ENCODE results near the gene RABGGTA. TPM values are rescaled to one million over a fixed set of nuclear protein-coding genes. Genes with fewer than 3 reads are reported as not detected.
A peak's percentile ranks its signal among the peaks of the same experiment; 100 is the strongest.

Gene RABGGTA
- polyA plus RNA-seq, 2 of the 4 experiments (the other 2 are of a cell fraction), result 18.6 to 21.9 TPM

DNA sequence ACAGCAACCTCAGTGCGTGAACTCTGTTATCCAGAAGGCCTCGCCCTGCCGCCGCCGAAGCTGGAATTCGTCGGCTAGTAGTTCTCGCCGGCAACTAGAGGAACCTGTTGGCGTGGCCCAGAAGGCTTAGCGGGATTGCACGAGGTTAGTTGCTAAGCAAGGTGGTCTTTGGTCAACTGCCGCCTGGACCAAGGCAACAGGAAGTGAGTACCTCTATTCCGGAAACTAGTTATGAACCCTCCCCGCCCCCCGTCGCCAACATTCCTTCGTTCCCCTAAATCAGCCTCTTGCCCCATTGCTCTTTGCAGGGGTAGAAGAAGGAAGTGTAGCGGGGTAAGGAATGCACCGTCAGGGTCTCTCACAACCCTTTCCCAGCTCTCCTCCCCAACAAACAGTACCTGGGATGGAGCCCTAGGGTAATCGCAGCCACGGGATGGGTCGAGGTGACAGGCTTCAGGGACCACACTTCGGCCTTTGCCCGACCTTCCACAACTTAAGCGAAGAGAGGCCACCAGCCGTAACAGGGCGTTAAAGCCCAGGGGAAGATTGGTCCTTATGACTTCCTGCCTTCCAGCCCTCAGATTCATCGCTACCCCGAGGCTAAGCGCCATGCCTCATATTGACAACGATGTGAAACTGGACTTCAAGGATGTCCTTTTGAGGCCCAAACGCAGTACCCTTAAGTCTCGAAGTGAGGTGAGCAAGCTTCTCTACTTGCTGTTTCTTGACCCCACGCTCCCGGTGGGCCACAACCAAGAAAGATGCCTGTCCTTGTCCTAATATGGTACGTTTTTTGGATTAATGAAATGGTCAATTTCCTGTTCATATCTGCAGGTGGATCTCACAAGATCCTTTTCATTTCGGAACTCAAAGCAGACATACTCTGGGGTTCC, 38.5 kb downstream of the RABGGTA start, which contains the start of gene GMPR2:
GMPR2 (plus strand) TSS at position 285 of the 893 bp plus-strand sequence; CDS start at position 610, 325 bp downstream.
- FAIRE-seq, result no peak
- ATAC-seq, result peak; percentile 80 to 82
- TF ChIP-seq JUN (IDR thresholded peaks at IDR 0.05), result peak; percentile 44 to 51; a peak in 3 of 5 replicates
- TF ChIP-seq TP53 (CRISPR knock-in tag; IDR thresholded peaks at IDR 0.05), result 0 out of 2 replicates have a peak, but pooled peaks have one; percentile 38
- TF ChIP-seq HOXB13 (CRISPR knock-in tag; IDR thresholded peaks at IDR 0.05; ENCODE audit: low read depth), result 0 out of 2 replicates have a peak, but pooled peaks have one; percentile 21
- no peak for TF ChIP-seq FOSL2 (IDR thresholded peaks at IDR 0.05)
- TF ChIP-seq FOSL2 (CRISPR knock-in tag; IDR thresholded peaks at IDR 0.05), result no peak
- TF ChIP-seq, protein P1, sequence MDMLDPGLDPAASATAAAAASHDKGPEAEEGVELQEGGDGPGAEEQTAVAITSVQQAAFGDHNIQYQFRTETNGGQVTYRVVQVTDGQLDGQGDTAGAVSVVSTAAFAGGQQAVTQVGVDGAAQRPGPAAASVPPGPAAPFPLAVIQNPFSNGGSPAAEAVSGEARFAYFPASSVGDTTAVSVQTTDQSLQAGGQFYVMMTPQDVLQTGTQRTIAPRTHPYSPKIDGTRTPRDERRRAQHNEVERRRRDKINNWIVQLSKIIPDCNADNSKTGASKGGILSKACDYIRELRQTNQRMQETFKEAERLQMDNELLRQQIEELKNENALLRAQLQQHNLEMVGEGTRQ (IDR thresholded peaks at IDR 0.05), result no peak
- TF ChIP-seq, protein P2, sequence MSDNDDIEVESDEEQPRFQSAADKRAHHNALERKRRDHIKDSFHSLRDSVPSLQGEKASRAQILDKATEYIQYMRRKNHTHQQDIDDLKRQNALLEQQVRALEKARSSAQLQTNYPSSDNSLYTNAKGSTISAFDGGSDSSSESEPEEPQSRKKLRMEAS (IDR thresholded peaks at IDR 0.05), result peak; percentile 64
- TF ChIP-seq PHF8 (IDR thresholded peaks at IDR 0.05; ENCODE audit: borderline replicate concordance, low read depth), result peak; percentile 34; the same call in 1 of the 2 replicates
- TF ChIP-seq ZC3H11A (IDR thresholded peaks at IDR 0.05), result no peak

DNA sequence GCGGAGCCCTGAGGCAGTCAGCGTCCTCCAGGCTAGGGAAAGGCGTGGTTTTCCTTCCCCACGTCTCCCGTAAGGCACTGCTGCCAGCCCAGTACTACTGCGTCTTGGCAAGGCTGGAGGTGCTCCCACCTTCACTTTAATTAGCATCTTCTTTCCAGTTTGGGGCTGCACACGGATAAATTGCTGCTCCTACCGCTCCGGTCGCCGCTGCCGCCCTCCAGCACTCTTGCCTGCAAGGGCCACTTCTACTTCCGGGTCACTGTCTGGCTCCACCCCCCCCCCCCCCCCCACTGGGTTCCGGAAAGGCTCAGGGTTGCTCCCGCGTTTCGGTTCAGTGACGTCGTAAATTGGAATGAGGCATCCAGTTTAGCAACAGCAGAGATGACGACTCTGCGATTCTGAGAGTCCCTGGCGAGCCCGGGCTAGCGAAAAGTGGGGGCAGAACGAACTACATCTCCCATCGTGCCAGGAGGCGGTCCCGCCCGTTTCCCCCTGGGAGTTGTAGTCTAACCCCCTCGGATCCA, 39.2 kb downstream of the RABGGTA start, which contains the start of gene NEDD8:
NEDD8 (minus strand) TSS at position 247 of the 524 bp plus-strand sequence; CDS start at position 147, 100 bp downstream.
- peak; percentile 91 to 92 for ATAC-seq
- H3K4me2 ChIP-seq, result peak within 1 kb of the TSS; percentile 94
- POLR2A ChIA-PET, result interaction anchor here (0.7 to 1.0 kb wide), 2 partner anchors 10 to 42 kb away, joined by 5 to 7 read pairs; partner anchors contain the start of gene TINF2
- H3K4me3 ChIP-seq, result peak within 1 kb of the TSS; percentile 73
- no peak for FAIRE-seq
- CTCF ChIA-PET, result interaction anchor here (0.5 to 1.9 kb wide), 3 partner anchors 8 to 65 kb away, joined by 3 to 12 read pairs (median 4); partner anchors contain the start of gene TINF2
- peak; percentile 89 to 92 for DNase-seq (ENCODE audit: low read depth in 1 of 2, low spot score in 1 of 2)
- H3K9me3 ChIP-seq, result no peaks in the 10 kb centered on the region
- peaks cover 18% of the 10 kb centered on the region for H3K4me1 ChIP-seq
- 0% methylated on average over 17 of the region's 30 CpGs for WGBS (ENCODE audit: missing lambda C conversion rate)
- peak within 1 kb of the TSS; percentile 85 to 96 for H3K27ac ChIP-seq
- TF ChIP-seq ZSCAN20 (CRISPR knock-in tag; IDR thresholded peaks at IDR 0.05) (no peak), PHF8 (IDR thresholded peaks at IDR 0.05; ENCODE audit: borderline replicate concordance, low read depth) (peak; percentile 31; the same call in 1 of the 2 replicates), HOXB5 (CRISPR knock-in tag; IDR thresholded peaks at IDR 0.05) (no peak), ZNF302 (CRISPR knock-in tag; IDR thresholded peaks at IDR 0.05) (no peak), RARB (CRISPR knock-in tag; IDR thresholded peaks at IDR 0.05) (no peak), MYC (IDR thresholded peaks at IDR 0.05; ENCODE audit: borderline replicate concordance, low read length) (no peak), FOSB (CRISPR knock-in tag; IDR thresholded peaks at IDR 0.05) (no peak), GATA3 (IDR thresholded peaks at IDR 0.05; ENCODE audit: borderline replicate concordance) (no peak), JUNB (IDR thresholded peaks at IDR 0.05) (no peak), NR3C1 (IDR thresholded peaks at IDR 0.05) (no peak), MAZ (IDR thresholded peaks at IDR 0.05; ENCODE audit: borderline replicate concordance, low read depth, low read length) (no peak), BHLHE40 (IDR thresholded peaks at IDR 0.05; ENCODE audit: low read depth, low read length) (no peak), POLR2AphosphoS2 (conservative IDR thresholded peaks at IDR 0.05; ENCODE audit: low read length) (no peak), POLR2A (IDR thresholded peaks at IDR 0.05; ENCODE audit: low read length) (peak; percentile 73), KDM5A (IDR thresholded peaks at IDR 0.05) (0 out of 2 replicates have a peak, but pooled peaks have one; percentile 30), SREBF2 (IDR thresholded peaks at IDR 0.05) (no peak), HOXA7 (CRISPR knock-in tag; IDR thresholded peaks at IDR 0.05) (no peak), CEBPB (IDR thresholded peaks at IDR 0.05) (peak in 1 of 2 experiments; percentile 37; a peak in 1 of 4 replicates), NFE2L2 (conservative IDR thresholded peaks at IDR 0.05; ENCODE audit: low read length) (no peak)
- TF ChIP-seq, protein P3, sequence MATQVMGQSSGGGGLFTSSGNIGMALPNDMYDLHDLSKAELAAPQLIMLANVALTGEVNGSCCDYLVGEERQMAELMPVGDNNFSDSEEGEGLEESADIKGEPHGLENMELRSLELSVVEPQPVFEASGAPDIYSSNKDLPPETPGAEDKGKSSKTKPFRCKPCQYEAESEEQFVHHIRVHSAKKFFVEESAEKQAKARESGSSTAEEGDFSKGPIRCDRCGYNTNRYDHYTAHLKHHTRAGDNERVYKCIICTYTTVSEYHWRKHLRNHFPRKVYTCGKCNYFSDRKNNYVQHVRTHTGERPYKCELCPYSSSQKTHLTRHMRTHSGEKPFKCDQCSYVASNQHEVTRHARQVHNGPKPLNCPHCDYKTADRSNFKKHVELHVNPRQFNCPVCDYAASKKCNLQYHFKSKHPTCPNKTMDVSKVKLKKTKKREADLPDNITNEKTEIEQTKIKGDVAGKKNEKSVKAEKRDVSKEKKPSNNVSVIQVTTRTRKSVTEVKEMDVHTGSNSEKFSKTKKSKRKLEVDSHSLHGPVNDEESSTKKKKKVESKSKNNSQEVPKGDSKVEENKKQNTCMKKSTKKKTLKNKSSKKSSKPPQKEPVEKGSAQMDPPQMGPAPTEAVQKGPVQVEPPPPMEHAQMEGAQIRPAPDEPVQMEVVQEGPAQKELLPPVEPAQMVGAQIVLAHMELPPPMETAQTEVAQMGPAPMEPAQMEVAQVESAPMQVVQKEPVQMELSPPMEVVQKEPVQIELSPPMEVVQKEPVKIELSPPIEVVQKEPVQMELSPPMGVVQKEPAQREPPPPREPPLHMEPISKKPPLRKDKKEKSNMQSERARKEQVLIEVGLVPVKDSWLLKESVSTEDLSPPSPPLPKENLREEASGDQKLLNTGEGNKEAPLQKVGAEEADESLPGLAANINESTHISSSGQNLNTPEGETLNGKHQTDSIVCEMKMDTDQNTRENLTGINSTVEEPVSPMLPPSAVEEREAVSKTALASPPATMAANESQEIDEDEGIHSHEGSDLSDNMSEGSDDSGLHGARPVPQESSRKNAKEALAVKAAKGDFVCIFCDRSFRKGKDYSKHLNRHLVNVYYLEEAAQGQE (IDR thresholded peaks at IDR 0.05), result no peak
- TF ChIP-seq, protein P2 (IDR thresholded peaks at IDR 0.05), result no peak
- TF ChIP-seq, protein P4, sequence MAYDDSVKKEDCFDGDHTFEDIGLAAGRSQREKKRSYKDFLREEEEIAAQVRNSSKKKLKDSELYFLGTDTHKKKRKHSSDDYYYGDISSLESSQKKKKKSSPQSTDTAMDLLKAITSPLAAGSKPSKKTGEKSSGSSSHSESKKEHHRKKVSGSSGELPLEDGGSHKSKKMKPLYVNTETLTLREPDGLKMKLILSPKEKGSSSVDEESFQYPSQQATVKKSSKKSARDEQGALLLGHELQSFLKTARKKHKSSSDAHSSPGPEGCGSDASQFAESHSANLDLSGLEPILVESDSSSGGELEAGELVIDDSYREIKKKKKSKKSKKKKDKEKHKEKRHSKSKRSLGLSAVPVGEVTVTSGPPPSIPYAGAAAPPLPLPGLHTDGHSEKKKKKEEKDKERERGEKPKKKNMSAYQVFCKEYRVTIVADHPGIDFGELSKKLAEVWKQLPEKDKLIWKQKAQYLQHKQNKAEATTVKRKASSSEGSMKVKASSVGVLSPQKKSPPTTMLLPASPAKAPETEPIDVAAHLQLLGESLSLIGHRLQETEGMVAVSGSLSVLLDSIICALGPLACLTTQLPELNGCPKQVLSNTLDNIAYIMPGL (CRISPR knock-in tag; IDR thresholded peaks at IDR 0.05; ENCODE audit: borderline replicate concordance), result no peak

More for the DNA sequence above, 38.5 kb downstream of the RABGGTA start, which contains the start of gene GMPR2:
- DNase-seq (ENCODE audit: low read depth in 1 of 2, low spot score in 1 of 2), result peak in 1 of 2 experiments; percentile 68
- Histone ChIP-seq H3K4me2 (peak within 1 kb of the TSS; percentile 94), H3K9me3 (no peaks in the 10 kb centered on the region), H3K27ac (peak within 1 kb of the TSS; percentile 85 to 96), H3K4me3 (peak within 1 kb of the TSS; percentile 73), H3K4me1 (peaks cover 18% of the 10 kb centered on the region)
- CTCF ChIA-PET, result interaction anchor here (0.5 to 1.9 kb wide), 5 partner anchors 9 to 64 kb away, joined by 3 to 12 read pairs (median 4); partner anchors contain the start of genes MDP1, RABGGTA and TINF2
- WGBS (ENCODE audit: missing lambda C conversion rate), result 7% methylated on average over 26 of the region's 38 CpGs
- POLR2A ChIA-PET, result interaction anchor here (1.0 kb wide), 1 partner anchor 9 kb away, joined by 5 read pairs; the partner anchor contains the start of gene TINF2
